Neural cell (in vitro differentiated cells): ENCODE results near the gene ARHGEF19. TPM values are rescaled to one million over a fixed set of nuclear protein-coding genes. Genes with fewer than 3 reads are reported as not detected.
A peak's percentile ranks its signal among the peaks of the same experiment; 100 is the strongest.

Source experiments
- H2AFZ ChIP-seq: fragments of 200-600, 300-800 bp; sonication (generic), shearing (Covaris generic); 2 replicates; pipeline ENCODE4 v1.6.0; 2014; ENCODE audit warnings: low read depth, mild to moderate bottlenecking, antibody characterized with exemption, low read length, moderate library complexity
- H3F3A ChIP-seq: fragments of 200-600 bp; shearing (Covaris generic); 2 replicates; pipeline ENCODE4 v1.6.1; 2016; ENCODE audit warnings: mild to moderate bottlenecking, moderate library complexity, mixed read lengths, antibody characterized with exemption, low read length; ENCODE audit not compliant: insufficient read depth, poor library complexity, severe bottlenecking
- H3K27ac ChIP-seq: fragments of 200-600, 300-800 bp; sonication (generic), shearing (Covaris generic); 2 replicates; pipeline ENCODE4 v1.5.1; 2014; ENCODE audit warnings: mild to moderate bottlenecking, low read length, moderate library complexity
- H3K27me3 ChIP-seq: fragments of 300-800, 200-600 bp; sonication (generic), shearing (Covaris generic); 2 replicates; pipeline ENCODE4 v1.6.0; 2014; ENCODE audit warnings: mild to moderate bottlenecking, low read depth, low read length, moderate library complexity; ENCODE audit not compliant: insufficient read depth
- H3K36me3 ChIP-seq: fragments of 300-800, 200-600 bp; sonication (generic), shearing (Covaris generic); 2 replicates; pipeline ENCODE4 v1.5.1; 2014; ENCODE audit warnings: mild to moderate bottlenecking, antibody characterized with exemption, low read length, moderate library complexity; ENCODE audit not compliant: insufficient read depth
- H3K4me2 ChIP-seq: fragments of 300-800, 200-600 bp; sonication (generic), shearing (Covaris generic); 2 replicates; pipeline ENCODE4 v1.6.0; 2014; ENCODE audit warnings: mild to moderate bottlenecking, low read length
- H3K4me3 ChIP-seq: fragments of 300-800, 200-600 bp; sonication (generic), shearing (Covaris generic); 2 replicates; pipeline ENCODE4 v1.5.1; 2014; ENCODE audit warnings: mild to moderate bottlenecking, low read length, moderate library complexity
- H3K79me2 ChIP-seq: fragments of 200-600 bp; shearing (Covaris generic); replicated peaks from 2 replicates; pipeline ENCODE4 v1.6.0; 2014; ENCODE audit warnings: mild to moderate bottlenecking, low read length, moderate library complexity; ENCODE audit not compliant: insufficient read depth
- H3K9ac ChIP-seq: fragments of 300-800, 200-600 bp; sonication (generic), shearing (Covaris generic); 2 replicates; pipeline ENCODE4 v1.6.1; 2016; ENCODE audit warnings: mild to moderate bottlenecking, low read length, mixed read lengths
- H3K9me2 ChIP-seq: fragments of 200-600 bp; shearing (Covaris generic); 2 replicates; pipeline ENCODE4 v1.6.1; 2016; ENCODE audit warnings: mild to moderate bottlenecking, low read length, mixed read lengths; ENCODE audit not compliant: insufficient read depth
- H3K9me3 ChIP-seq: fragments of 200-600, 300-800 bp; sonication (generic), shearing (Covaris generic); 2 replicates; pipeline ENCODE4 v1.6.1; 2016; ENCODE audit warnings: mild to moderate bottlenecking, mixed run types, low read length, moderate library complexity, mixed read lengths
- H4K20me1 ChIP-seq: fragments of 200-600 bp; shearing (Covaris generic); 2 replicates; pipeline ENCODE4 v1.6.1; 2016; ENCODE audit warnings: mild to moderate bottlenecking, mixed run types; ENCODE audit not compliant: insufficient read depth
- CTCF ChIP-seq: fragments of 450-650 bp; IDR thresholded peaks from 2 replicates; pipeline ENCODE4 v1.5.1; 2014; ENCODE audit warnings: antibody characterized with exemption, mild to moderate bottlenecking, moderate library complexity; ENCODE audit not compliant: poor library complexity, severe bottlenecking
- EP300 ChIP-seq: fragments of 450-650 bp; conservative IDR thresholded peaks from 2 replicates; pipeline ENCODE4 v1.6.1; 2014; ENCODE audit warnings: antibody characterized with exemption, mild to moderate bottlenecking, moderate library complexity; ENCODE audit not compliant: poor library complexity, severe bottlenecking
- EZH2 ChIP-seq: fragments of 200-600, 300-800 bp; shearing (Covaris generic), sonication (generic); IDR thresholded peaks from 2 replicates; pipeline ENCODE4 v1.6.1; 2014; ENCODE audit warnings: antibody characterized with exemption, low read length, borderline replicate concordance, mild to moderate bottlenecking; ENCODE audit not compliant: insufficient read depth, poor library complexity, severe bottlenecking
- MXI1 ChIP-seq: fragments of 450-650 bp; conservative IDR thresholded peaks from 2 replicates; pipeline ENCODE4 v1.6.1; 2014; ENCODE audit warnings: antibody characterized with exemption, mild to moderate bottlenecking; ENCODE audit not compliant: poor library complexity, severe bottlenecking
- POLR2AphosphoS5 ChIP-seq: IDR thresholded peaks from 2 replicates; pipeline ENCODE4 v1.6.1; 2012
- RAD21 ChIP-seq: fragments of 450-650 bp; conservative IDR thresholded peaks from 2 replicates; pipeline ENCODE4 v1.6.1; 2014; ENCODE audit warnings: antibody characterized with exemption, mild to moderate bottlenecking, moderate library complexity
- SMC3 ChIP-seq: fragments of 450-650 bp; conservative IDR thresholded peaks from 2 replicates; pipeline ENCODE4 v1.6.1; 2014; ENCODE audit warnings: antibody characterized with exemption, mild to moderate bottlenecking, moderate library complexity; ENCODE audit not compliant: poor library complexity
- TAF1 ChIP-seq: IDR thresholded peaks from 2 replicates; pipeline ENCODE4 v1.6.1; 2012; ENCODE audit warnings: low read depth
- polyA plus RNA-seq: library from polyadenylated mRNA; depleted of rRNA; stranded (reverse); fragments of >200 nt; gene quantifications from 2 replicates; pipeline ENCODE4 v1.2.3, GENCODE V29; 2014
- TF ChIP-seq, protein P1 (sequence below): IDR thresholded peaks from 2 replicates; pipeline ENCODE4 v1.6.1; 2012; ENCODE audit warnings: borderline replicate concordance

ARHGEF19 gene
- polyA plus RNA-seq, 1 donor from 2014 or later, result 0.93 TPM

DNA sequence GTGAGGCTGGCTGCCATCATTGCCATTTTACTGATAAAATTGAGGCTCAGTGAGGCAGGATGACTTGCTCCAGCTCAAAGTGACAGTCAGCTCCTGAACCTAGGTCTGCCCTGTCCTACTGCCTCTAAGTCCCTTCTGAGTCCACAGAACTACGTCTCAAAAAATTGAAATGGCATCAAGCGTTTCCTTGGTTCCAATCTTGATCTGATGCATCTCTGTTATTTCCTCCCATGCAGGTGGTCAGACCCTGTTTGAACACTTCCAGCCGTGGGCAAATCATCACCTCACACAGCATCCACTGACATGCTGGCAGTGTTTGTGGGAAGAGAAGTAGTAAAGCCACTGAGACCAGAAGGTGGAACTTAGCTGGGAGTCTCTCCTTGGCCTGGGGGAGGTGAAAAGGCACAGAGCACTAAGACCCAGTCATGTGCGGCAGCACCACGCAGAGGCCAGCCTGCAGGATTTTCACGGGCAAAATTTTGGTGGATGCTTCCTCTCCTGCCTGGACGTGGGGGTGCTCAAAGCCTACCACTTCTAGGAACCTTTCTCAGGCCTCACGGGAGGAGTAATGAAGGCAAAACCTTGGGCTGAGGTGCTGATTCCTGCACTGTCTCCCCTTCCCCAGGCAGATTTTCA, 32.3 kb upstream of the ARHGEF19 start:
- no peaks in the 10 kb centered on the region for H3K79me2 ChIP-seq
- H3K27ac ChIP-seq, result no peak overlapping the region
- H3F3A ChIP-seq, result no peaks in the 10 kb centered on the region

GRCh38 chr1:16243936-16244649, 31.6 kb upstream of the ARHGEF19 start:
- H3K4me3 ChIP-seq, result no peak overlapping the region
- peaks cover 5% of the 10 kb centered on the region for H3K36me3 ChIP-seq
- no peaks in the 10 kb centered on the region for H3K9me2 ChIP-seq
- TF ChIP-seq, protein P1, sequence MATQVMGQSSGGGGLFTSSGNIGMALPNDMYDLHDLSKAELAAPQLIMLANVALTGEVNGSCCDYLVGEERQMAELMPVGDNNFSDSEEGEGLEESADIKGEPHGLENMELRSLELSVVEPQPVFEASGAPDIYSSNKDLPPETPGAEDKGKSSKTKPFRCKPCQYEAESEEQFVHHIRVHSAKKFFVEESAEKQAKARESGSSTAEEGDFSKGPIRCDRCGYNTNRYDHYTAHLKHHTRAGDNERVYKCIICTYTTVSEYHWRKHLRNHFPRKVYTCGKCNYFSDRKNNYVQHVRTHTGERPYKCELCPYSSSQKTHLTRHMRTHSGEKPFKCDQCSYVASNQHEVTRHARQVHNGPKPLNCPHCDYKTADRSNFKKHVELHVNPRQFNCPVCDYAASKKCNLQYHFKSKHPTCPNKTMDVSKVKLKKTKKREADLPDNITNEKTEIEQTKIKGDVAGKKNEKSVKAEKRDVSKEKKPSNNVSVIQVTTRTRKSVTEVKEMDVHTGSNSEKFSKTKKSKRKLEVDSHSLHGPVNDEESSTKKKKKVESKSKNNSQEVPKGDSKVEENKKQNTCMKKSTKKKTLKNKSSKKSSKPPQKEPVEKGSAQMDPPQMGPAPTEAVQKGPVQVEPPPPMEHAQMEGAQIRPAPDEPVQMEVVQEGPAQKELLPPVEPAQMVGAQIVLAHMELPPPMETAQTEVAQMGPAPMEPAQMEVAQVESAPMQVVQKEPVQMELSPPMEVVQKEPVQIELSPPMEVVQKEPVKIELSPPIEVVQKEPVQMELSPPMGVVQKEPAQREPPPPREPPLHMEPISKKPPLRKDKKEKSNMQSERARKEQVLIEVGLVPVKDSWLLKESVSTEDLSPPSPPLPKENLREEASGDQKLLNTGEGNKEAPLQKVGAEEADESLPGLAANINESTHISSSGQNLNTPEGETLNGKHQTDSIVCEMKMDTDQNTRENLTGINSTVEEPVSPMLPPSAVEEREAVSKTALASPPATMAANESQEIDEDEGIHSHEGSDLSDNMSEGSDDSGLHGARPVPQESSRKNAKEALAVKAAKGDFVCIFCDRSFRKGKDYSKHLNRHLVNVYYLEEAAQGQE, result no peak
- TF ChIP-seq EZH2 (no peak), EP300 (no peak), POLR2AphosphoS5 (peak; percentile 8), RAD21 (peak; percentile 92), CTCF (peak; percentile 92), TAF1 (no peak), SMC3 (peak; percentile 92), MXI1 (peak; percentile 27)
- no peak overlapping the region for H3K4me2 ChIP-seq
- H3K79me2 ChIP-seq, result no peaks in the 10 kb centered on the region
- no peaks in the 10 kb centered on the region for H3K9me3 ChIP-seq
- no peak overlapping the region for H3K27ac ChIP-seq
- no peaks in the 10 kb centered on the region for H3K27me3 ChIP-seq
- no peaks in the 10 kb centered on the region for H4K20me1 ChIP-seq
- no peaks in the 10 kb centered on the region for H3F3A ChIP-seq
- H2AFZ ChIP-seq, result no peak overlapping the region
- no peak overlapping the region for H3K9ac ChIP-seq

More for the DNA sequence above, 32.3 kb upstream of the ARHGEF19 start:
- H3K9me3 ChIP-seq, result no peaks in the 10 kb centered on the region
- TF ChIP-seq, protein P1, result no peak
- TF ChIP-seq SMC3, result peak; percentile 7
- H3K27me3 ChIP-seq, result no peaks in the 10 kb centered on the region
- H3K4me3 ChIP-seq, result no peak overlapping the region
- H3K9me2 ChIP-seq, result no peaks in the 10 kb centered on the region
- H4K20me1 ChIP-seq, result no peaks in the 10 kb centered on the region
- no peak overlapping the region for H2AFZ ChIP-seq
- no peak overlapping the region for H3K4me2 ChIP-seq
- H3K9ac ChIP-seq, result no peak overlapping the region
- H3K36me3 ChIP-seq, result peaks cover 5% of the 10 kb centered on the region
